CD4-positive, CD25-positive, alpha-beta regulatory T cell (primary cell): Measurements from ENCODE around the gene PKDREJ. TPM values are rescaled to one million over a fixed set of nuclear protein-coding genes. Genes with fewer than 3 reads are reported as not detected.
A peak's percentile ranks its signal among the peaks of the same experiment; 100 is the strongest.

Experiments
- ATAC-seq, 2 donors: fragments of 150-1000 bp; cut with Tn5 transposase; one replicate each; pipeline ENCODE4 v1.10.0; 2021; ENCODE audit warnings: low read depth in 2 of 2, moderate number of reproducible peaks in 2 of 2, moderate library complexity in 1 of 2
- DNase-seq, 3 donors: peaks; one replicate each; pipeline versions ENCODE4 v3.0.0 to v3.0.0-alpha.2; 2012 to 2022; ENCODE audit warnings: mixed read lengths in 1 of 3
- H3K27ac ChIP-seq: one replicate; pipeline ENCODE4 v1.7.0; 2013; ENCODE audit warnings: mild to moderate bottlenecking, low read length; ENCODE audit not compliant: insufficient read depth, poor library complexity, severe bottlenecking
- H3K27me3 ChIP-seq: one replicate; pipeline ENCODE4 v1.7.0; 2013; ENCODE audit warnings: low read length; ENCODE audit not compliant: control insufficient read depth, insufficient read depth
- H3K36me3 ChIP-seq: one replicate; pipeline ENCODE4 v1.7.0; 2013; ENCODE audit warnings: mild to moderate bottlenecking, low read length, moderate library complexity; ENCODE audit not compliant: control insufficient read depth, insufficient read depth
- H3K4me1 ChIP-seq: 2 replicates; pipeline ENCODE4 v1.7.0; 2013; ENCODE audit warnings: mild to moderate bottlenecking, low read length; ENCODE audit not compliant: insufficient read depth, control insufficient read depth, poor library complexity, severe bottlenecking
- H3K4me3 ChIP-seq: one replicate; pipeline ENCODE4 v1.7.0; 2013; ENCODE audit warnings: low read depth, mild to moderate bottlenecking, low read length, moderate library complexity
- H3K9me3 ChIP-seq, 2 experiments: 1 replicate in 1 of 2; 2 replicates in 1 of 2; pipeline ENCODE4 v1.7.0; 2013; ENCODE audit warnings: low read length in 2 of 2, mild to moderate bottlenecking in 1 of 2, moderate library complexity in 1 of 2; ENCODE audit not compliant: control insufficient read depth in 2 of 2
- H3K27ac Mint-ChIP-seq, 3 donors: one replicate each; pipeline ENCODE4 v1.8.0; 2020 to 2022; ENCODE audit warnings: mild to moderate bottlenecking in 3 of 3, mixed read lengths in 3 of 3, moderate library complexity in 2 of 3
- H3K27me3 Mint-ChIP-seq: one replicate; pipeline ENCODE4 v1.8.0; 2022; ENCODE audit warnings: mild to moderate bottlenecking, mixed read lengths
- H3K36me3 Mint-ChIP-seq: one replicate; pipeline ENCODE4 v1.8.0; 2020; ENCODE audit warnings: mixed read lengths
- H3K4me1 Mint-ChIP-seq, 4 donors: one replicate each; pipeline ENCODE4 v1.8.0; 2020 to 2022; ENCODE audit warnings: mixed read lengths in 4 of 4, mild to moderate bottlenecking in 1 of 4
- H3K4me3 Mint-ChIP-seq, 4 donors: one replicate each; pipeline ENCODE4 v1.8.0; 2020 to 2022; ENCODE audit warnings: mild to moderate bottlenecking in 4 of 4, mixed read lengths in 4 of 4, moderate library complexity in 3 of 4
- H3K9me3 Mint-ChIP-seq, 7 donors: one replicate each; pipeline ENCODE4 v1.8.0; 2020 to 2022; ENCODE audit warnings: mixed read lengths in 7 of 7, mild to moderate bottlenecking in 3 of 7, moderate library complexity in 2 of 7
- polyA plus RNA-seq, 4 donors: library from polyadenylated mRNA; unstranded; fragments of 300-500 nt; fragmentation: Illumina TruSeq; gene quantifications; one replicate each; pipeline ENCODE4 v1.2.3, GENCODE V29; 2021
- total RNA-seq: library from RNA; stranded (reverse); gene quantifications from one replicate; pipeline ENCODE4 v1.2.3, GENCODE V29; 2022

Gene PKDREJ
- total and polyA plus RNA-seq, 5 donors from 2014 or later, result 0.19 TPM; not detected in 4

DNA sequence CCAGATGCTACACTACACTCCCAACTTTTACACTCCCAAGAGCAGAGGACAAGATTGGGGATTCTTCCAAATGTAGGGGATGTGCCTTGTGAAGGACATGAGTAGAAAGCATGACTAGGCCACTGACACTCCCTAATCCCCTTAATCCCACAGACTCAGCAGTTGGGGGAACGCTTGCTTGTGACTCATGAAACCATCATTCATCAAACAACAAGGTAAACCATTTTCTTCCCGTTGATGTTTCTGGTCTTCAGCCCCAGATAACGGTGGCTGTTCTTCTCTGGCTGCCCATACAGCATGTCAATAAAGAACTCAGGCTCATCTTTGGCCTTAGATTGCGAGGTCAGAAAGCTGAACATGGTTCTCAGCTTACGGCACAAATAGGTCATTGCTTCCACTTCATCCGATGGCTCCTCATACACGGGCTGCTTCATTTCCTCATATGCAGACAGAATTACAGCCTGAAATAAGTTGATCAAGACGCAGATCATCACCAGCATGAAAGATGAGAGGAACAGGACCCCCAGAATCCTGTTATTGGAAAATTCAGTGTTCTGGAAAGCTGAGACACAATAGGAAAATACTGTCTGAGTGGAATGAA, 6.7 kb downstream of the PKDREJ start:
- Histone ChIP-seq H3K9me3 (no peaks in the 10 kb centered on the region), H3K36me3 (no peaks in the 10 kb centered on the region), H3K4me1 (peaks cover 2% of the 10 kb centered on the region), H3K27ac (no peak overlapping the region), H3K4me3 (no peak overlapping the region), H3K27me3 (peaks cover 25% of the 10 kb centered on the region)
- Mint-ChIP-seq H3K4me3 (no peak overlapping the region), H3K36me3 (no peaks in the 10 kb centered on the region), H3K4me1 (peaks cover 3 to 21% (median 9%) of the 10 kb centered on the region in 4 donors), H3K27ac (no peak overlapping the region), H3K9me3 (peaks cover 0 to 4% (median 0%) of the 10 kb centered on the region in 7 donors), H3K27me3 (peaks cover 29% of the 10 kb centered on the region)
- ATAC-seq (no peak), DNase-seq (no peak)

- H3K36me3 Mint-ChIP-seq, result no peaks in the 10 kb centered on the region
- peak overlapping the region; percentile 66 to 87 (median 82) for H3K4me3 Mint-ChIP-seq
- peak overlapping the region; percentile 48 for H3K4me3 ChIP-seq
- H3K27me3 ChIP-seq, result no peaks in the 10 kb centered on the region
- peak overlapping the region in 2 of 3 donors; percentile 76 to 96 for H3K27ac Mint-ChIP-seq
- no peaks in the 10 kb centered on the region for H3K36me3 ChIP-seq
- peak overlapping the region; percentile 71 for H3K27ac ChIP-seq
- H3K4me1 Mint-ChIP-seq, result peaks cover 8 to 35% (median 22%) of the 10 kb centered on the region in 4 donors
- peaks cover 18% of the 10 kb centered on the region for H3K4me1 ChIP-seq
- H3K9me3 ChIP-seq, result no peaks in the 10 kb centered on the region
- no peaks in the 10 kb centered on the region for H3K27me3 Mint-ChIP-seq
- ATAC-seq, result no peak
- no peaks in the 10 kb centered on the region for H3K9me3 Mint-ChIP-seq
- DNase-seq, result peak in 1 of 3 donors; percentile 65
Observed at GRCh38 chr22:46251816-46252380, 11.2 kb downstream of the PKDREJ start.

DNA sequence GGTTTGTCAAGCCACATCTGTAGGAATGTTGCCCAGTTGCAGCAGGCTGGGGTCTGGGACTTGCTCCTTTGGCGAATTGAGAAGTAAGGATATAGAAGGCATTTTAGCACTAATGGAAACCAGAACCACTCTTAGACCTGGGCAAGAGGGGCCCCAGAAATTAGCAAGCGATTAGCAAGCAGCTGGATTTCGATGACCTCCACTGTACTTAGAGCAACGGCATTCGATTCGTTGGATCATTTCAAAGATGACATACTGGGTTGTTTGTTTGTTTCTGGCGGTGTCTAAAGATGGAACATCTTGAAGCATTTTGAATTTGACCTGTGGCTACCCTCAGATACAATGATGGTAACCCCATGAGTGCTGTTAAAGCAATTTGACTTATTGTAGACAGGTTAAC, 11.9 kb downstream of the PKDREJ start:
- DNase-seq (no peak), ATAC-seq (no peak)
- no peaks in the 10 kb centered on the region for H3K36me3 ChIP-seq
- H3K4me1 ChIP-seq, result peaks cover 18% of the 10 kb centered on the region
- Mint-ChIP-seq H3K9me3 (no peaks in the 10 kb centered on the region), H3K4me3 (peak overlapping the region; percentile 66 to 87 (median 82)), H3K36me3 (no peaks in the 10 kb centered on the region), H3K4me1 (peaks cover 8 to 35% (median 23%) of the 10 kb centered on the region in 4 donors), H3K27ac (peak overlapping the region in 2 of 3 donors; percentile 76 to 96), H3K27me3 (no peaks in the 10 kb centered on the region)
- no peaks in the 10 kb centered on the region for H3K27me3 ChIP-seq
- no peaks in the 10 kb centered on the region for H3K9me3 ChIP-seq
- H3K4me3 ChIP-seq, result peak overlapping the region; percentile 48
- H3K27ac ChIP-seq, result peak overlapping the region; percentile 71

- no peak for ATAC-seq
- peak overlapping the region in 2 of 3 donors; percentile 76 to 96 for H3K27ac Mint-ChIP-seq
- DNase-seq, result no peak
Observed at GRCh38 chr22:46250783-46251125, 12.4 kb downstream of the PKDREJ start.

DNA sequence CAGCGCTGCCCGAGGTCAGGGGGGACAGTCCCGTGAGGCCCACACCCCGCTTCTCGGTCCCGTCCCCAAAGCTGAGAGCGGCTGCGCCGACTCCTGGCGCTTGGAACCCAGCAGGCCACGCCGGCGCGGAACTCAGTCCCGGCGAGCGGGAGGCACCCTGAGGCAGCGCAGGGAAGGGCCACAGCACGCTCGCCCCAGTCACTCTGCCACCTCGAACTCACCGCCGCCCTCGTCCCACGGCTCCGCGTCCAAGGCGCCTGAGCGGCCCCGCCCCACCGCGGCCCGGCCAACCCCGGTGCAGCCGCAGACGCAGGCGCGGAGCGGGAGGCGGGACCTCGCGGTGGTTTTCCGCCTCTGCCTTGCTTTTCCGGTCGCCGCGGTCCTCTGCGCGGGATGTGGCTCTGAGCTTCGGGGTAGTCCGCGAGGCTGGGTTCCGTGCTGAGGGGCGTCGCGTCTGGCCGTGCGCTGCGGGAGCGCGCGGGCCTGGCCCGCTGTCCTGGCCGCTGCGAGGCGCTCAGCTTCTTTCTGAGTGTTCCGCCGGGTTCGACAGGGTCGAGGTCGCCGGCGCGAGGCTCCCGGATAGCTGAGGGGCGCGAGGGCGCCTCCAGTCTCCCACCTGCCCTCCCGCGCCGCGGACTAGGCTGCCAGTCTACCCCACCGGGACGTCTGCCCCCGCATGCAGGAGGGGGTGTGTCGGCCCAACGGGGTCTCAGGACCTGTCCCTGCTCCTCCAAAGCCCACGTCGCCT, 12.9 kb downstream of the PKDREJ start, which contains the start of gene CDPF1:
CDPF1 (minus strand) TSS at position 259 of the 748 bp plus-strand sequence. CDS start 2,009 bp downstream, outside the sequence.
- Mint-ChIP-seq H3K4me1 (peaks cover 8 to 35% (median 23%) of the 10 kb centered on the region in 4 donors), H3K9me3 (no peaks in the 10 kb centered on the region), H3K36me3 (no peaks in the 10 kb centered on the region), H3K27ac (peak within 1 kb of the TSS; percentile 46 to 96 (median 76)), H3K27me3 (no peaks in the 10 kb centered on the region), H3K4me3 (peak within 1 kb of the TSS; percentile 74 to 87 (median 82))
- peak; percentile 86 to 91 (median 87) for DNase-seq
- Histone ChIP-seq H3K4me1 (peaks cover 18% of the 10 kb centered on the region), H3K27ac (peak within 1 kb of the TSS; percentile 71), H3K27me3 (no peaks in the 10 kb centered on the region), H3K4me3 (peak within 1 kb of the TSS; percentile 48), H3K9me3 (no peaks in the 10 kb centered on the region), H3K36me3 (no peaks in the 10 kb centered on the region)
- ATAC-seq, result peak; percentile 91 to 93

More at GRCh38 chr22:46250783-46251125, 12.4 kb downstream of the PKDREJ start:
- no peaks in the 10 kb centered on the region for H3K36me3 ChIP-seq
- Mint-ChIP-seq H3K4me1 (peaks cover 8 to 35% (median 23%) of the 10 kb centered on the region in 4 donors), H3K9me3 (no peaks in the 10 kb centered on the region), H3K36me3 (no peaks in the 10 kb centered on the region), H3K4me3 (peak overlapping the region; percentile 66 to 87 (median 82)), H3K27me3 (no peaks in the 10 kb centered on the region)
- no peaks in the 10 kb centered on the region for H3K27me3 ChIP-seq
- no peaks in the 10 kb centered on the region for H3K9me3 ChIP-seq
- H3K27ac ChIP-seq, result peak overlapping the region; percentile 71
- H3K4me3 ChIP-seq, result peak overlapping the region; percentile 48
- peaks cover 18% of the 10 kb centered on the region for H3K4me1 ChIP-seq

DNA sequence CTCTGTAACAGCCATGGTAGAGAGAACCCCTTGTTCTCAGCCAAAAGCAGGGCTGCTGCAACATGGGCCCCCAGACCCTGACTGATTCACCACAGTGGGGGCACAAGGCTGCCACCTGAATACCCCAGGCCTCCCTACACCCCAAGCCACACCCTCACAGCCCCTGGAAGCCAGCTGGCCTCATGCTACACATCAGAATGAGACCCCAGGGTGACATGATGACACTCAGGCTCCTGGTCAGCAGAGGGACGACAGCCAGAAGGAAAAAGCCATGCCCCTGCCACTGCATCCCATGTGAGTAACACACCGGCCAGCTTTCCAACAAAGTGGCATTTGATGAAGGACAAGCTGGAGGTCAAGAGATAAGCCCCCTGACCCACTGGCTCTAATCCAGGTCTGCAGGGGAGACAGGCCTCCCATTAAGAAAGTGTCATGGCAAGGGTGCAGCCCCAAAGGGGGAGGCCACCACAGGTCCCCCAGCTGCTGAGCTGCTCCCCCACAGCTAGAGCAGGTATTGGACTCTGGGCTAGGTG, 15.6 kb downstream of the PKDREJ start:
- ATAC-seq, result no peak
- no peak overlapping the region for H3K27ac ChIP-seq
- Mint-ChIP-seq H3K27me3 (no peaks in the 10 kb centered on the region), H3K4me3 (peak overlapping the region in 3 of 4 donors; percentile 68 to 78 (median 77)), H3K36me3 (no peaks in the 10 kb centered on the region), H3K9me3 (peaks cover 0 to 1% (median 0%) of the 10 kb centered on the region in 7 donors), H3K4me1 (peaks cover 8 to 31% (median 20%) of the 10 kb centered on the region in 4 donors), H3K27ac (no peak overlapping the region)
- no peak overlapping the region for H3K4me3 ChIP-seq
- no peak for DNase-seq
- no peaks in the 10 kb centered on the region for H3K27me3 ChIP-seq
- H3K4me1 ChIP-seq, result peaks cover 18% of the 10 kb centered on the region
- H3K9me3 ChIP-seq, result no peaks in the 10 kb centered on the region
- H3K36me3 ChIP-seq, result peaks cover 9% of the 10 kb centered on the region

GRCh38 chr22:46246178-46246577, 17.0 kb downstream of the PKDREJ start:
- ATAC-seq (no peak), DNase-seq (no peak)
- H3K27me3 Mint-ChIP-seq, result no peaks in the 10 kb centered on the region
- no peak overlapping the region for H3K27ac ChIP-seq
- H3K4me3 ChIP-seq, result no peak overlapping the region
- peaks cover 9% of the 10 kb centered on the region for H3K36me3 ChIP-seq
- no peaks in the 10 kb centered on the region for H3K27me3 ChIP-seq
- no peaks in the 10 kb centered on the region for H3K36me3 Mint-ChIP-seq
- H3K4me1 ChIP-seq, result peaks cover 13% of the 10 kb centered on the region
- no peak overlapping the region for H3K27ac Mint-ChIP-seq
- H3K9me3 Mint-ChIP-seq, result peaks cover 0 to 1% (median 0%) of the 10 kb centered on the region in 7 donors
- peaks cover 1 to 20% (median 10%) of the 10 kb centered on the region in 4 donors for H3K4me1 Mint-ChIP-seq
- no peak overlapping the region for H3K4me3 Mint-ChIP-seq
- H3K9me3 ChIP-seq, result no peaks in the 10 kb centered on the region
